HL-60/S4 (cell line): Measurements from ENCODE around the gene NOS1.

Source experiments
- in situ Hi-C: fragments of 300-500 bp; cut with MboI; formaldehyde crosslinking; loops from 2 replicates; pipeline ENCODE4 v1.14.3; 2022; ENCODE audit warnings: low sequenced_read_pairs

Gene NOS1

DNA sequence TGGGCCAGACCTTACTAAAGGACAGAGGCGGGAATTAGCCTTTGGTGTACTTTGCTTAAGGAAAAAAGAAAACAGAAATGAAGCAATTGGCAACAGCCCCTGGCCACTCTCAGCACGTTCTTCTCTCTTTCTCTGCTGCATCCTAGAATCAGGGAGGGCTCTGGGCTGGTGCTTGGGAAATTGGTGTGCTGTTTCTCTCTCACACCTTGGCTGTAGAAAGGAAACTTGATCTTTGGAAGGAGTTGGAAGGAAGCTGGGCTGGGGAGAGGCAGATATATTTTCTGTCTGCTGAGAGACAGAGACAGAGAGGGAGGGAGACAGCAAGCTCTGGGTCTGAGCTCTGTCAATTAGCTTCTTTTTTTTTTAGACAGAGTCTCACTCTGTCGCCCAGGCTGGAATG is 27.4 kb downstream of the NOS1 start:
- in situ Hi-C loops = no loop called here

DNA sequence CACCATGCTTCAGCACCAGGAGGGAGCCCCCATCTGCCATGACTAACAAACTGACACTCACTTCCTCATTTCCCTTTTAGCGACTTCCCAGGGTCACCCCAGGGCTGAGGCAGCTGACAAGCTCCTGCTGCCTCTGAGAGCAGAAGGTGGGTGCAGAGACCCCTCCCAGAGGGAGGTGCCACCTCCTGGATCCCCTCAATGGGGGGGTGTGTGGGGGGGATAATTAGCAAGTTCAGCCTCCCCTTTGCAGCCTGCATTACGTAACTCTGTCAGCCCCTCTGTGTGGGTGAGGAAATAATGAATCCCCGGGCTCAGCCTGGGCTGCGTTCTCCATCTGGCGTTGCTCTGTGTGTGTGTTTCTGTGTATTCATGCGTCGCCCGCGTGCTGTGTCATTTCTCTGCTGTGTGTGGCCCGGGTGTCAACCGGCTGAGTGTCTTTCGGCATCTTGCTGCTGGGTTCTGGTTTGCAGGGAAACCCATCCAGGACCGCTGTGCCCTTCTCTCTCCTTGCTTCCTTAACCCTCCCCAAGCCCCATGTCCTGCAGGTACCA is 28.0 kb downstream of the NOS1 start:
- in situ Hi-C loops = no loop called here

- in situ Hi-C loops = no loop called here
Measured at GRCh38 chr12:117331691-117332090, 29.7 kb downstream of the NOS1 start.

- in situ Hi-C loops = no loop called here
Measured at GRCh38 chr12:117330441-117331113, 30.8 kb downstream of the NOS1 start.

- in situ Hi-C loops = no loop called here
Measured at GRCh38 chr12:117329756-117330155, 31.7 kb downstream of the NOS1 start.

DNA sequence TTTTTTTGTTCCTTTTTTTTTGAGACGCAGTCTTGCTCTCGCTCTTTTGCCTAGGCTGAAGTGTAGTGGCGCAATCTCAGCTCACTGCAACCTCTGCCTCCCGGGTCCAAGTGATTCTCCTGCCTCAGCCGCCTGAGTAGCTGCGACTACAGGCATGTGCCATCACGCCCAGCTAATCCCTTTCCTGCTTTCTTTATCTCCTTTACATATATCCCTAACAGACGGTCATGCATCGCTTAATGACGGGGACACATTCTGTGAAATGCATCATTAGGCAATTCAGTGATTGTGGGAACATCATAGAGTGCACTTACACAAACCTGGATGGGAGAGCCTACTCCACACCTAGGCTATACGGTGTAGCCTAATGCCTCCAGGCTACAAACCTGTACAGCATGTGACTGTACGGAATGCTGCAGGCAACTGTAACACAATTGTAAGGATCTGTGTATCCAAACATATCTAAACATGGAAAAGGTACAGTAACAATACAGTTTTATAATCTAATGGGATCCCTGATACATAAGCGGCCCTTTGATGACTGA is 32.8 kb downstream of the NOS1 start:
- in situ Hi-C loops = no loop called here

GRCh38 chr12:117322428-117322827 is 39.0 kb downstream of the NOS1 start:
- in situ Hi-C loops = no loop called here

DNA sequence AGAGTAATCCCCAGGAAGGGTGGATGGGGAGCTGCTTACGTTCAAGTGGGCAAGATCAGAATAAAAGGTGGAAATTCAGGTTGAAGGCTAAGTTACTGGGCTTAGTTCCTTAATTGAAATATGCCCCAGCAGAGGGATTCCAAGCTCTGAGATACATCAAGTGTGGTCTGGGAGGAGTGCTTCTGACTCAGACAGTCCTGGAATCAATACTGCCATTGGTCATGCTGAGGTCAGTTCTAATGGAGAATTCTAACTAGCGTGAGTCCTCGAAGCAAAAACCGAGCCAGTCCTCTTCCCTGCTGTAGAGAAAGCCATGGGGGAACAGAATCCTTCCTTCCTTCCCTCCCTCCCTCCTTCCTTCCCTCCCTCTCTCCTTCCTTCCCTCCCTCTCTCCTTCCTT is 39.9 kb downstream of the NOS1 start:
- in situ Hi-C loops = no loop called here

GRCh38 chr12:117318591-117318990 is 42.8 kb downstream of the NOS1 start:
- in situ Hi-C loops = no loop called here

- in situ Hi-C loops = no loop called here
Measured at GRCh38 chr12:117316336-117316735, 45.1 kb downstream of the NOS1 start.

GRCh38 chr12:117313926-117314325 is 47.5 kb downstream of the NOS1 start:
- in situ Hi-C loops = no loop called here

- in situ Hi-C loops = no loop called here
Measured at GRCh38 chr12:117312770-117313169, 48.7 kb downstream of the NOS1 start.

DNA sequence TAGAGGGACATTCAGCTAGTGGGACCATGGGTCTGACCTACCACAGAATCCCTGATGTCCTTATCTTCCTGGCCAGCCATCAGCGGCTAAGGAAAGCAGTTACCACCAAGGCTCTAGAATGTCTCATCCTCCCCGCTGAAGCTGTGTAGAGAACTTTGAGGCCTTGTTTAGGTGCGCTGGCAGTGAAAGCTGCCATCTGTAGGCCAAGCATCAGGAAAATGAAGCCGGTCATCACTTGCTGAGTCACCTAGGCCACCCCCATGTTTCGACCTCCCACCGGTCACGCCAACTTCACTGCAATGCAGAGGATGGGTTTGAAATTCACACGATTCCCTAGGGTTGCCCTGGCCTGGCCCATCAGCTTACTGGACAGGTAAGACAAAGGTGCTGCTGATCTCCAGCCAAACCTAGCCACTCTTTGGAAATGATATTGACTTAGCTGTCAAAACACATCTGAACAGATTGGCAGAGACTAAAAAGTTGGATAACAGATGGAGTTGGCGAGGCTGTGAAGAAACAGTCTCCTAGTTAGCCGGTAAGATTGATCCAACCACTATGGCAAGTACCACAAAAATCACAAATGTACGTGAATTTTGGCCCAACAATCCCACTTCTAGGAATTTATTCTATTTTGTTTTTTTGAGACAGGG is 52.0 kb downstream of the NOS1 start:
- in situ Hi-C loops = no loop called here

- in situ Hi-C loops = no loop called here
Measured at GRCh38 chr12:117300174-117300573, 61.3 kb downstream of the NOS1 start.

DNA sequence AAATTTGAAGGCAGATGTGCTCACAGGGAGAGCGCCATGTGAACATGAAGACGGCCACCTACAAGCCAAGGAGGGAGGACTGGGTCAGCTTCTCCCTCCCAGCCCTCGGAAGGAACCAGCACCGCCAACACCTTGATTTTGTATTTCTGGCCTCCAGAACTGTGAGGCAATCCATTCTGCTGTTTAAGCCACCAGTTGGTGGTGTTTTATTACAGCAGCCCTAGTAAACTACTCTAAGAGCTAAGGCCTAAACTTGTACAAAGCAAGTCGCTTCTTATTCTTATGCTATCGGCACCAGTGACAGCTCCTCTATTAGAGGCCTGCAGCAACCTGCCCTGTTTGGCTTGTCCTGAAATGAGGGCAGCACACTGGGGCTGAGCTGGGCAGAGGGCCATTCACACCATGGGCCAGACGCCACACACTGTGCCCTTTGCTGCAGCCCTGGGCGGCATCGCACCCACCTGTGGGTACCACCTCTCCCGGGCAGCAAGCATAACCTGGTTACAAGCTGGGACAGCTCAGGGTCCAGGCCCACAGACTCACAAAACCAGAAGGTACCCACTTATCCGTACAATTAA is 62.7 kb downstream of the NOS1 start:
- in situ Hi-C loops = no loop called here

DNA sequence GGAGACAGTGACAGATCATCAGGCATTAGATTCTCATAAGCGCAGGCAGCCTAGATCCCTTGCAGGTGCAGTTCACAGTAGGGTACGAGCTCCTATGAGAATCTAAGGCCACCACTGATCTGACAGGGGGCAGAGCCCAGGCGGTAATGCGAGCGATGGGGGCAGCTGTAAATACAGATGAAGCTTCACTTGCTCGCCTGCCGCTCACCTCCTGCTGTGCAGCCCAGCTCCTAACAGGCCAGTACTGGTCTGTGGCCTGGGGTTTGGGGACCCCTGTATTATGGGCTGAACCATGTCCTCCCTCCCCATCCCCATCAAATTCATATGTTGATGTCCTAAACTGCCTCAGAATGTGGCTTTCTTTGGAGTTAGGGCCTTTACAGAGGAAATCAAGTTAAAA is 63.2 kb downstream of the NOS1 start:
- in situ Hi-C loops = no loop called here

DNA sequence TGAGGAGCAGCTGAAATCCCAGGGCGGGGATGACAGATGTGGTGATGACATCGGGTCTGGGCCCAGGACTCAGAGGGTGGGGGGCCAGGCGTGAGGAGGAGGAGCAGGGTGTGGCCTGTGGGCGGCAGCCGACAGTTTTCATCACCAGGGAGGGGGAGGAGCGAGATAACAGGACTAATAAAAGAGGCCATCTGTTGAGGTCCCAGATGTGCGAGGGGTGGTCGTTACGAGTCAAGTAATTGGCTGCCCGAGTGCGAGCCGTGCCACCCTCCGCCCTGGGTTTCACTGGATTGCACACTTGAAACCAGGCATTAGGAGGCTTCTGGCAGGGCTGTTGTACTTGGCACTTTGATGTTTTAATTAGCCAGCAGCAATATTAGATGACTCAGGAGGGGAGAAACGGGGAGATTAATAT is 67.2 kb downstream of the NOS1 start:
- in situ Hi-C loops = no loop called here

DNA sequence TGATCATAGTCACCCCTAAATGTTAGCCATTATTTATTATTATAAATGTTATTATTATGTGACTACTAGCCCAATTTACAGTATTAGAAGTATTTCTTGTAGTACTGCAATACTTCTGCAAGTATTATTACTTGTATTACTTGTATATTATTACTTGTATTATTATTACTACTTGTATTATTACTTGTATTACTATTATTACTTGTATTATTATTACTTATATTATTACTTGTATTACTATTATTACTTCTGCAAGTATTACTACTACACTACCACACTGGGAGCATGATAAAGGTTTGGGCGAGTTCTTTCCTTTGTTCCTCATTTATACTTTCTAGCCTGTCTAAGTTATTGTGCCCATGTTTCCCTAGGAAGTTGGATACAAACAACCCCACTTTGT is 67.9 kb downstream of the NOS1 start:
- in situ Hi-C loops = no loop called here

- in situ Hi-C loops = no loop called here
Measured at GRCh38 chr12:117292688-117293087, 68.7 kb downstream of the NOS1 start.

- in situ Hi-C loops = no loop called here
Measured at GRCh38 chr12:117284140-117284539, 77.3 kb downstream of the NOS1 start.

GRCh38 chr12:117282490-117282889 is 78.9 kb downstream of the NOS1 start:
- in situ Hi-C loops = no loop called here
